ENCODE measurements around the gene AP2A2.

AP2A2 gene

GRCh38 chr11:924406-925157, 1.1 kb upstream of the AP2A2 start:
- DNase-seq (ENCODE audit: low read depth in 2 of 3, low spot score in 1 of 3), result no peak

- no peak for DNase-seq (ENCODE audit: low read depth in 2 of 3, low spot score in 1 of 3)
Measured at GRCh38 chr11:925158-925495, 543 bp upstream of the AP2A2 start.

GRCh38 chr11:926341-926916, 759 bp downstream of the AP2A2 start:
- DNase-seq (ENCODE audit: low read depth in 2 of 3, low spot score in 1 of 3), result no peak

DNA sequence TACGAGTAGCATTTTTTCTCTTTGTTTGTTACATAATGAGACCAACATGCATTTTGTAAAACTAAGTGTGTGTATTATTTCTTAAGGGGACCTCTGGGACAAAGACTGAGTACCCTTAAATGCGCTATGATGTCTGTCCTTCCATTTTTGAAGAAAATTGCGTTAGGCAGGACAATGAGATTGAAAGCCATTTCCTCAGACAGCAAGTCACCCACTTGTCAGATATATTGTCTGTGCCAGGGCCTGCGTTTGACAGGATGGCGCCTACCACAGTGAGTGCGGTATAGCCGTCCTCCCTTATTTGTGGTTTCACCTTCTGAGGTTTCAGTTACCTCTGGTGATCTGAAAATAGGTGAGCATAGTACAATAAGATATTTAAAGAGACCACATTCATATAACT, 2.2 kb downstream of the AP2A2 start:
- DNase-seq (ENCODE audit: low read depth in 2 of 3, low spot score in 1 of 3), result no peak

GRCh38 chr11:928786-929185, 3.1 kb downstream of the AP2A2 start:
- no peak for DNase-seq (ENCODE audit: low read depth in 2 of 3, low spot score in 1 of 3)

- DNase-seq (ENCODE audit: low read depth in 2 of 3, low spot score in 1 of 3), result no peak
Measured at GRCh38 chr11:929405-929804, 3.7 kb downstream of the AP2A2 start.

DNA sequence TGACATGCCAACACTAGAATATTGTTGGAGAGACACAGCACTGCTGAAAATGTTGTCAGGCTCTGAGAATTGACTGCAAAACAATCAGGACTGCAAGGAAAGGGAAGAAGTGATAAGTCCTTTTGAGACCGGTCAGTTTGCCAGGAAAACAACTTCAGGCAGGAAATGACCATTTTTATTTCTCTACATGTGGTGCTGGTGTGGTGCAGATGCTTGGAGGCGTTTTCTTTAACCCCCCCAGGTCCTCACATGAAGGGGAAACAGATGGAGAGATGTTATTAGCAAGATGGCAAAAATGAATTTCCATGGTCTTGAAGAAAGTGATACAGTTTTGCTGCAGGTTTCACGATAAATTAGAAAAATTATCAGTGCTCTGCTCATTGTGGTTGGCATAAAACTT, 5.7 kb downstream of the AP2A2 start:
- DNase-seq (ENCODE audit: low read depth in 2 of 3, low spot score in 1 of 3), result no peak

DNA sequence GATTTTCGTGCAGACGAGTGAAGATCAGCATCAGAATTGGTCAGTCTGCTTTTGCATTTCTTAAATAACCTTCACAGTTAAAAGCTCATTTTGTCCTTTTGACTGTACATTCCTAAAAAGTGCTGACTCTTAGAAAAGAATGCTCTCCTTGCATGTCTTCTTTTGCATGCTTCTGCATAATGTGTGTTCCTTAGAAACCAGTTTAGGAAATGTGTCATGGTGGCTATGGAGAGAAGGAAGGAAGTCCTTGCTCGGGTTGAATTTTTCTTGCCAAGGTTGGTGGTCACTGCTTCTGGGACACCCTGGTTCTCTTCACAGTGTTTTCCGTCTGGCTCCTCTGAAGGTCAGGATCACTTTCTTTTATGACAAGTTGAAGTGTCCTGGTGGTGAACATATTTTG, 6.8 kb downstream of the AP2A2 start:
- DNase-seq (ENCODE audit: low read depth in 2 of 3, low spot score in 1 of 3), result no peak

DNA sequence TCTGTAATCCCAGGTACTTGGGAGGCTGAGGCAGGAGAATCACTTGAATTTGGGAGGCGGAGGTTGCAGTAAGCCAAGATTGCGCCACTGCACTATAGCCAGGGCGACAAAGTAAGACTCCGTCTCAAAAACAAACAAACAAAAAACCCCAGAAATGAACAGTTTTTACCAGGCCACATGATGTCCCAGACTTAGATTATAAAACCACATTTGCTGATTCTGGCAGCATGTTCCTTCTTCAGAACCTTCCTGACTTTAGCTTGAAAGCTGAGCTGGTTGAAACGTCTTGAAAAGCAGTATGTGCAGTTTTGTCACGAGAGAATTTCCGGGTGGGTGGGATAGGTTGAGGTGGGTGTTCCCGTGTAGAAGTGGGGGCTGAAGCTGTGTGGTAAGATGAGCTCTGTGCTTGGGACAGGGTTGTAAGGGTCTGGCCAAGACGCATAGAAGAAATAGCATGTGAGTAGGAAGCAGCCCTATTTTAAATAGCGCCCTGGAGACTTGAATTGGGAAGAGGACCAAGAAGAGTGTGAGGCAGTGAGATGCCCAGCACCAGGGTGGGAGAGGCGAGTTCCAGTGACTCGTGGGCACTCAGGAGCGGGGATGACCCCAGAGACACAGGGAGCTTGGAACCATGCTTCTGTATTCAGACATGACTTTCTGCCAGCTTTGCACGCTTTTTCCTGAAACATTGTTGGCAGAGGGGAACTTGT, 7.6 kb downstream of the AP2A2 start:
- DNase-seq (ENCODE audit: low read depth in 2 of 3, low spot score in 1 of 3), result no peak

- no peak for DNase-seq (ENCODE audit: low read depth in 2 of 3, low spot score in 1 of 3)
Measured at GRCh38 chr11:933936-934335, 8.3 kb downstream of the AP2A2 start.

DNA sequence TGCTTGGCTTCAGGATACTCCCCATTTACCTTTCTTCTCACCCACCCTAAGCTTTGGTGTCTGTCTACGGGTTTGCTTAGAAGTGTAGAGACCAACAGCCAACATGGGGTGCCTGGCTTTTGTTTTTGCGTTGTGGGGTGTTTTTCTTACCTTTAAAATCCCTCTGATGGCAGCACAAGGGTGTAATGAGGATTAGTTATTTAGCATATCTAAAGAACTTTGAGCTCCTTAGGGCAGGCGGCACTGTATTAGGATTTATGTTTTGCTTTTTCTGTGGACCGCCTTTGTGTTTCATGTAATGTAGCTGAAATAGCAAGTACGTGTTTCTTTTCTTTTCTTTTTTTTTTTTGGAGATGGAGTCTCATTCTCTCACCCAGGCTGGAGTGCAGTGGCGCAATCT, 8.9 kb downstream of the AP2A2 start:
- no peak for DNase-seq (ENCODE audit: low read depth in 2 of 3, low spot score in 1 of 3)

- DNase-seq (ENCODE audit: low read depth in 2 of 3, low spot score in 1 of 3), result no peak
Measured at GRCh38 chr11:936199-936598, 10.5 kb downstream of the AP2A2 start.

- DNase-seq (ENCODE audit: low read depth in 2 of 3, low spot score in 1 of 3), result no peak
Measured at GRCh38 chr11:937841-938261, 12.2 kb downstream of the AP2A2 start.

DNA sequence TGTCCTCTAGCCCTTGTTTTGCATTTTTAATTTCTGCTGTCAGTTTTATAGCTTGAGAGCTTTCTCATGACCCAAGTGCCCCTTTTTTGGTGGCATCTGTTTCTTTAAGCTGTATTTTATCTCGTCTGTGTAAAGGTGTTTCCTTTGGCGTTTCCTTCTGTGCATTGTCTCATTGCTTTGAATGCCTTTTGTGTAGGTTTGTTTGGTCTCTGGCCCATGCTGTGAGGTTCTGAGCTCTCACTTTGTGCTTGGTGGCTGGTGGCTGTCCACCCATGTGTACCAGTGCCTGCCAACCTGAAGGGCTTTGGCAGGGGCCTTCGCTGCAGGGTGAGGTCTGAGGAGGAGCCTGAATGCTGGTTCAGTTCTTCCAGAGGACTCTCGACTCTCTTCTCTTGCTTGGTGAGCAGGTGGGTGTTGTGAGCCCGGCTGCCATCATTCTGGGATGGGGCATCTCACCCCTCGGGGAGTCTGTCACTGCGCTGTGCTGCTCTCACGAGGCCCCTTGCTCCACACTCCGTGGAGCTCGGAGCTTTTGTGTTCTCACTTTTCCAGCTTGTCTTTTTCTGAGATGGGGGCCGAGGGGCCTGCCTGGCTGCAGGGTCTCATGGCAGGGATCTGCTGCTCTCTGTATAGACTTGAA, 14.9 kb downstream of the AP2A2 start:
- DNase-seq (ENCODE audit: low read depth in 2 of 3, low spot score in 1 of 3), result no peak

DNA sequence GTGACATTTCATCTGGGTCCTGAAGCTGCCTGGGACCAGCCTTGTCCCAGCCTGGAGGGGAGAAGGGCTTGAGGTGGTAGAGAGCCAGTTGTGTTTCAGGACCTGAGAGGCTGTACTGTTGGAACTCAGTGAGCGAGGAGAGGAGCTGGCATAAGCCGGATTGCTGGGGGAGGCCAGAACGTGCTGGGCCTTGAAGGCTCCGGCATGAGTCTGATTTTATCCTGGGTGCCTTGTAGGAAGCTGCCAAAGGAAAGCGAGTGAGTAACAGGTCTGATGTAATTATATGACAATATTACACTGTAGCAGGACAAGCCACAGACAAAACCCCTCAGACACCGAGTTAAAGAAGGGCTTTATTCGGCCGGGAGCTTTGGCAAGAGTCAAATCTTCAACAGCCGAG, 17.2 kb downstream of the AP2A2 start:
- DNase-seq (ENCODE audit: low read depth in 2 of 3, low spot score in 1 of 3), result no peak

DNA sequence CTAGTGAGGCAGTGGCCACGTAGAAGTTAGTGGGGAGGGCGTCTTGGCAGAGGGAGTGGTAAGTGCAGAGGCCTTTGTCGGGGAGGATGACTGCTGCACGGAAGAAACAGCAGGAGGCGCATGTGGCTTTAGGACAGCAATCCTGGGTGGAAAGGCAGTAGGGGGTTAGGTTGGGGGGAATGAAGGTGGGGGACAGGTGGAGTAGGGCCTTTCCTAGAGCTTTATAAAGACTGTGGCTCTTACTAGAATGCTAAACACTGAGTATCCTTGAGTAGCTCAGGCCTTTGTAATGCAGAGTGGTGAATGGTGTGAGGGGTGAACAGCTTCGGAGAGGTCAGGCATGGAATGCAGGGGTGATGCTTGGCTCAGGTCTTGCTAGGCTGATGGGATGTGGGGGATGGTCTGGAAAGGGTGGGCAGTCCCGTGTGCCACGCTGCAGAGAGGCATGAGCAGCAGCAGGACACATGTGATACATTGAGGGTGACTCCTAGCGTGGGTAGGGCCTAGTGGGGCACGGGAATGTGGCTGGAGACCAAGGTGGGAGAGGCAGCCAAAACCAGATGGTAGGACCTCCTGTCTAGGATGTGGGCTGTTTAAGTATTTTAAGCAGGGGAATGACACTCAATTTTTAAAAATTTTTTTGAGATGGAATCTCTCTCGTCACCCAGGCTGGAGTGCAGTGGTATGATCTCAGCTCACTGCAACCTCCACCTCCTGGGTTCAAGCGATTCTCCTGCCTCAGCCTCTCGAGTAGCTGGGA, 19.2 kb downstream of the AP2A2 start:
- DNase-seq (ENCODE audit: low read depth in 2 of 3, low spot score in 1 of 3), result no peak

GRCh38 chr11:945986-946385, 20.3 kb downstream of the AP2A2 start:
- no peak for DNase-seq (ENCODE audit: low read depth in 2 of 3, low spot score in 1 of 3)

DNA sequence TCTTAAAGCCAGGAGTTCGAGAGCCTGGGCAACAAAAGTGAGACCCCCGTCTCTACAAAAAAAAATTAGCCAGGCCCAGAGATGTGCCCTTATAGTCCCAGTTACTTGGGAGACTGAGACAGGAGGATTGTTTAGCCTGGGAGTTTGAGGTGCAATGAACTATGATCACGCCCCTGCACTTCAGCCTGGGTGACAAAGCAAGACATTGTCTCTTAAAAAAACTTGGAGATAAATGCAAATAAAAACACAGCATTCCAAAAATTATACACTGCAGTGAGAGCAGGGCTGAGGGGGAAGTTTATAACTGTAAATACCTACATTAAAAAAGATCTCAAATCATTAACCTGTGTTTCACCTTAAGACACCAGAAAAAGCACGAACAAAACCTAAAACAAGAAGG, 22.1 kb downstream of the AP2A2 start:
- no peak for DNase-seq (ENCODE audit: low read depth in 2 of 3, low spot score in 1 of 3)

GRCh38 chr11:951507-951906, 25.8 kb downstream of the AP2A2 start:
- DNase-seq (ENCODE audit: low read depth in 2 of 3, low spot score in 1 of 3), result no peak

GRCh38 chr11:952406-953385, 27.0 kb downstream of the AP2A2 start:
- DNase-seq (ENCODE audit: low read depth in 2 of 3, low spot score in 1 of 3), result no peak
